ENCODE results near the gene SLC19A2.
"Not testable (repeated sequence)": the region's sequence is repeated elsewhere in the genome, so short reads cannot be mapped to it uniquely, and the experiment has no call there.

The SLC19A2 gene

DNA sequence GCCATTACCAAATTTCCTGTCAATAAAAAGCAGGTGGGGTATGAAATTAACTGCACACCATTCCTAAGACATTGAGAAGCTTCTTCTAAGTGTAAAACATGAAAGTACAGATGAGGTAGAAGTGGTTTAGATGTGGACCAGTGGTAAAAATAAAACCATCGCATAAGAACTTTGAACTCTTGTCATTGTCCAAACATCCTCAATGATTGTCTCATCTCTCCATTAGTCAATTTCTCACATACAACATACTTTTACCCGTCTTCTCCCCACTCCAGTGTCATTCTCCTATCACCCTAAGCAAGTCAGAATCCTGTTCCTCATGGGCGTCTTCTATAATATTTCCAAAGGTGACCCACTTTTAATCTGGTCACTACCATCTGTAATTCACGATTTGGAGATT is 24.3 kb upstream of the SLC19A2 start:
- Histone ChIP-seq H3K27ac (no peak overlapping the region), H3K4me3 (no peak overlapping the region)

DNA sequence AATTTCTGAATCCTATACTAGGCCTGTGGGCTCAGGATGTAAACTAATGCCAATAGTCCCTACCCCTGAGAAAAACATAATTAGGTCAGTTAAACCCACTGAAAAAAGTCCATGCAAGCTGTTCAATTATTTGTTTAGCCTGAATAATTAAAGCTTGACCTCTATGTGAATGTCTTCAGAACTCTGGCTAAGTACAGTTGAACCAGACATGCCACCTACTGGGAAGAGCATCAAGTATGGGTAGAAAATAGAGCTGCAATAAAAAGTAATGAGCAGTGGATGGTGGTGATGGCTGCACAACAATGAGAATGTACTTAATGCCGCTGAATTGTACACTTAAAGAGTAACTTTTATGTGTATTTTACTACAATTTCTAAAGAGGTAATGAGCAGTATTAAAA is 23.6 kb upstream of the SLC19A2 start:
- no peak overlapping the region for H3K27ac ChIP-seq

DNA sequence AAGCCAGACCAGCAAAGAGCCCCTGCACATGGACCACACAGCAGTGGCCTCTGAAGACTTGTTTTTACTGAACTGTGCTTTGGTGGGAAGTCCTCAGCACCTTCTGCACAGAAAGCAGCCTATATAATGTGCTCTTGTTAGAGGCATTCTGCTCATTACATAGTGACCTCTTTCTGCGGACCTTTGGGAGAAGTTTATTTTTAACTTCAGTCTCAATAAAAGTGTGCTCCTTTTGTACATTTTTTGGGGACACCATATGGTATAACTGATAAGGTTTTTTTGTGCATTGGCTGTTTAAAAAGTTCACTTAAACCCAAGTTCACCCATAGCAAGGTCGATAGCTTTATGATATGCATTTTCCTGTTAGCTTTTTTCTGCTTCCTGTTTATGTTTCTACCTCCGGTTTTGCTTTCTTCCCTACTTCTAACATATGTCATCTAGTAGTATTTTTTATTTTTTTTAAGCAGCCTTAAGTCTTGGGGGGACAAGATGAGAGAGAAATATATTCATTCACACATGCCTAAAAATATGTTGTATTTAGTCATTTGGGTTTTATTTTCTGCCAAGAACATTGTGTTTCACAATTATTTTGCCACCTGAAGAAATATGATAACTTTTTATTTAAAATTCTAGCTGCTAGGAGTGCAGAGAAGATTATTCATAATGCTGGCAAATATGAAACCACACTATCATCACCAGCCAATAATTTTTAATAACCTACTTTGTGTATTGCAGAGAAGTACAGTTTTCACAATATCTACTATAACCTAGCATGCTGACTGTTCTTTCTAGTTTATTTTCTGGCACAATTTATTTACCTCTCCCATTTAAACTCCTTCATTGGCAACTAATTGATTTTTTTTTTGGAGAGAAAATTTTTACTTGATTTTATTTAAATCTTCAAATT is 22.9 kb upstream of the SLC19A2 start:
- H3K4me3 ChIP-seq = no peak overlapping the region
- no peak overlapping the region for H3K27ac ChIP-seq

More for the DNA sequence above, 23.6 kb upstream of the SLC19A2 start:
- no peak overlapping the region for H3K4me3 ChIP-seq

DNA sequence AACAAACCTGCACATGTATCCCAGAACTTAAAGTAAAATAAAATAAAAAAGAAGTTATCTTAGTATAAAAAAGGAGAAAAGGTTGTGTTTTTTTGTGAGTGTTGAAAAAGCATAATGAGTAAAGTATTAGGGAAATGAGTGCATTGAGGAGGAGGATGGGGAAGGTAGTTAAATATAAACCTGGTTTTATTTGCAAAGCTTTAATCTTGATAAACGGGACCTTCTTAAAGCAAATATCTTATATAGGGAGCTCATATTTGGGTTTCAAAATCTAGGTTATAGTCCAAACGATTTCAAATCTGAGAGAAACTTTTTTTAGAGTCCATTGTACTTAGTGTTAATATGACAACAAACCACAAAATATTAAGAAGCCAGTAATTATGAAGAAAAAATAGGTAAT is 21.7 kb upstream of the SLC19A2 start:
- no peak overlapping the region for H3K27ac ChIP-seq

DNA sequence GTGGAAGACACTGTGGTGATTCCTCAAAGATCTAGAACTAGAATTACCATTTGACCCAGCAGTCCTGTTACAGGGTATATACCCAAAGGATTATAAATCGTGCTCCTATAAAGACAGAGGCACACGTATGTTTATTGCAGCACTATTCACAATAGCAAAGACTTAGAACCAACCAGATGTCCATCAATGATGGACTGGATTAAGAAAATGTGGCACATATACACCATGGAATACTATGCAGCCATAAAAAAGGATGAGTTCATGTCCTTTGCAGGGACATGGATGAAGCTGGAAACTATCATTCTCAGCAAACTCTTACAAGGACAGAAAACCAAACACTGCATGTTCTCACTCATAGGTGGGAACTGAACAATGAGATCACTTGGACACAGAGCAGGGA is 17.9 kb upstream of the SLC19A2 start:
- not testable (repeated sequence) for H3K4me3 ChIP-seq, H3K27ac ChIP-seq

More for the DNA sequence above, 21.7 kb upstream of the SLC19A2 start:
- H3K4me3 ChIP-seq = no peak overlapping the region

DNA sequence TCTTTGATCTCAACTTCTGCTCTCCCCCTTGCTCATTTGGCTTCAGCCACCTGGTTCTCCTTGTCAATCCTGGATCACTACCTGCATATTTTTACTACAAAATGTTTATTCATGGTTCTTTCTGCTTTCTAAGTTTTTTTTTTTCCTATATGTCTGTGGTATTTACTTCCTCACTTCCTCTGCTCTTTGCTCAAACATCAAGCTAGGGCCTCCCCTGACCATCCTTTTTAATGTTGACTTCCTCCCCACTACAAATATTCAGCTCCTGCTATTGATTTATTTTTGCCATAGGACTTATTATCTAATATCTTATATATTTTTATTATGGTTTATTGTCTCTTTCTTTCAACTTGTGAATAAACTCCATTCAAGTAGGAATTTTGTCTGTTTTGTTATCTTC is 14.1 kb upstream of the SLC19A2 start:
- H3K27ac ChIP-seq = no peak overlapping the region
- no peak overlapping the region for H3K4me3 ChIP-seq

DNA sequence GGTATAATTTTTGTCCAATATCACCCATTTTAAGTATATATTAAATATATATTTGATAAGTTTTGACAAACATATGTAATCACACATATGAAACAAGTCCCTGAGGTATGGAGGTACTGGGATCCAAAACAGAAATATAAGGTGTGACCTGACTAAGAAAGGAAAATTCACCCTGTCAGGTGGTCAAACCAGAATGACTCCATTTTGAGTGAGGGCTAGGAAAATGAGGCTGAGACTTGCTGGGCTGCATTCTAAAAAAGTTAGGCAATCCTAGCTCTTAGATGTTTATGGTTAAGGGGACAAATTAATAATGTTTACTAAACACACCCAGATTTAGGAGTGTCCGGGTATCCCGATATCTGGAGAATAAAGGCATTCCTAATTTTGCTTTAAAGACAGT is 11.6 kb upstream of the SLC19A2 start:
- Histone ChIP-seq H3K27ac (peak overlapping the region in 1 of 21 experiments; percentile 5), H3K4me3 (no peak overlapping the region)

DNA sequence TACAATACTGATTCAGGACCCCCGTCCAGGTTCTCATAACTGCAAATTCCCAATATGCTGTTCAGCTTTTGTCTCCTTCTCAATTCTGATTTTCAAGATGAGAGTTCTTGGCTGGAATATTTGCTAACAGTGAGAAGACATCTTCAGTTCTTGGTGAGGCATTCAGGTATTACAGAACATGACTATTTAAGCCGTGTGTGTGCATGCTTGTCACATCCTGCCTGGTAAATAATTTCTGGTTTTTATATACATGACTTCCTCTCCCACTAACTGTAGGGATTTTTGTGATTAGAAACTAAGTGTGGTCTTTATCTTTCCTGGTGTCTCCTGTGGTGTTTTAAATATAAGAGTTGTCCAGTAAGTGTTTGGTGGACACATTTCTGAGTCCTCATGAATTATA is 10.2 kb upstream of the SLC19A2 start:
- no peak overlapping the region for H3K4me3 ChIP-seq
- H3K27ac ChIP-seq = no peak overlapping the region

DNA sequence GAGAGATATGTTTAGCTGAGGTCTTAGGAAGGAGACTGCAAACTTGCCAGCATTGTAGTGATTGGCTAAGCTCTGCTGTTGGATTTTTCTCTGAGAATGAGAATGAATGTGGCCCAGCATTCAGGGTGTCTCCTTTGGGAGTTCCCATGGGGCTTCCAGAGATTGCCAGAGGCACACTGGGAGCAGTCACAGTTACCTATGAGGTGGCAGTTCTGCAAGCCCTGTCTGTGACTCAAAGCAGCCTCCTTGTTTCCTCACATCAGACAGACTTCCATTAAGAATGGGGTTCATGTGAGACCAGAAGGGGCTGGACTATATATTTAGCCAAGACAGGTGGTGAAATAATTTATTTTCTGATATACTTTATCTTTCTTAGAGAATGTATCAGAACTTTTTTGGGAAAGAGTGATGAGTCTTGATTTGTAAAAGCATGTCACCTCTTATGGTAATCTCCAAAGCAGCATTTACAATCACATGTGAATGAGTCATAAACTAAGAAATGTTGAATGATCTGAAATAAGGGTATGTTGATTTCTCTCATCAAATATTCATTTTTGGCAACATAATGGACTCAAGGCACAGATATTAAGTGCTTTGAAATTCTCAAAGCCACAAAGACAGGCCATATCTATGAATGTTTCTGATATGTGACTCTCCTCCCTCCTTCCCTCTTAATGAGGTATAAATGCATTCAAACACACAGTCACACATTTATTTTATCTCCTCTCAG is 9.5 kb upstream of the SLC19A2 start:
- no peak overlapping the region for H3K4me3 ChIP-seq
- H3K27ac ChIP-seq = peak overlapping the region in 1 of 21 experiments; percentile 16

DNA sequence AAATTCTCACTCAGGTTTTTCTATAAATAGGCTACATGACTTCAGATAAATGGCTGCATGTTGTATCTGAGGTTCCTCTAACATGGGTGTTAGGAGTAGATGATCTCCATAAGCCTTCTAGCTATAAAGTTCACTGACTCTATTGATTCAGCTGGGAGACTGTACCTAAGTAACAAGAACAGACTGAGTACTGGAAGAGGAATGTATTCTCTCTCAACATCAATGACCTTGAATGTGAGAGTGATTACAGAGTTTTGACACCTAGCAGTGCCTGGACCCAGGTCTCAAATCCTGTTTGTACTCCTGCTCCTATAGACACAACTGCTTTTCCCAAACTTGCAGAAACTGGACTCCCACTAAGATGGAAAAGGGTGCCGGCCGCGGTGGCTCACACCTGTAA is 8.6 kb upstream of the SLC19A2 start:
- Histone ChIP-seq H3K4me3 (no peak overlapping the region), H3K27ac (no peak overlapping the region)

DNA sequence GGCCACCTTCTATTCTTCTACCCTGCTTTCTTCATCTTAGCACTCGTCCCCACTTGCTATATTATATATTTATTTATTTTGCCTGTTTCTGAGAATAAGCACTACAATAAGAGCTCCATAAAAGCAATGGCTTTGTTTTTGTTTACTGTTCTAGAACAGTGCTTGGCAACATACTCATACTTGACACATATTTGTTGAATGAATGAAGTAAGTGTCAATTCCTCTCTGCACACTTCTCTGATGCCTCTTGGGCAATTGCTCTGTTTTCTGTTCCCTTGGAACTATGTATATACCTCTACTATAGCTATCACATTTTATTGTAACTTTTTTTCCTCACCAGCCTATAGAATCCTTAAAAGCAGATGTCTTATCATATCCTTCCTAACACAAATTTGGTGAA is 7.5 kb upstream of the SLC19A2 start:
- Histone ChIP-seq H3K4me3 (no peak overlapping the region), H3K27ac (no peak overlapping the region)

DNA sequence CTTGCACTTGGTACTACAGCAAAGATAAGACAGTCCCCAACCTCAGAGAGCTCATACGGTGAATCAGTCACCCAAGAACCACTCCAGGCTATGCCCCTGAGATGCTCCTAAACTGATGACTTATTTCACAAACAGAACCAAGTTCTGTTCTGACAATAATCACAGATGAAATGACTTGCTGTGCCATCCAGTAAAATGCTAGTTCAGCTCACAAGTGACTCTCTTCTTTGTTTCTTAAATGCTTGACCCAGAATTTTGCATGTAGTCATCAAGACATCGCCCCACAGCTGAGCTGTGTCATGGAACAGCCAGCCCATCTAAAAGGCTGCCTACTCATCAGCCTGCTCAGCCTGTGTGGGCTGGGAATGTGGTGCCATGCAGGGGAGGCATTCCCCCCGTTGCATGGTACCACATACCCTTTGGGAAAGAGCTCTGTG is 6.1 kb upstream of the SLC19A2 start:
- H3K4me3 ChIP-seq = no peak overlapping the region
- no peak overlapping the region for H3K27ac ChIP-seq

DNA sequence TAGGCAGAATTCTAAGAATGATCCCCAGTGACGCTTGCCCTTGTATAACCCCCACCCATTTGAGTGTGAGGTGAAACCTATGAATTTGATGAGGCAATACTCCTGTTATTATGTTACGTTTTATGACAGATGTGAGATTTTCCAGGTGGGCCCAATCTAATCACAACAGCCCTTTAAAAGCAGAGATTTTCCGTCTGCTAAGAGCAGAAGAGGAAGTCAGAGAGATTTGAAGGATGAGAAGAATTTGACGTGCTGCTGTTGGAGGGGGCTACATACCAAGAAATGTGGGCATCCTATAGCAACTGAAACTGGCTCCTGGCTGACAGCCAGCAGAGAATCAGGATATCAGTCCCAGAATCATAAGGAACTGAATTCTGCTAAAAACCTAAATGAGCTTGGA is 2.4 kb upstream of the SLC19A2 start:
- no peak overlapping the region for H3K4me3 ChIP-seq
- H3K27ac ChIP-seq = no peak overlapping the region

DNA sequence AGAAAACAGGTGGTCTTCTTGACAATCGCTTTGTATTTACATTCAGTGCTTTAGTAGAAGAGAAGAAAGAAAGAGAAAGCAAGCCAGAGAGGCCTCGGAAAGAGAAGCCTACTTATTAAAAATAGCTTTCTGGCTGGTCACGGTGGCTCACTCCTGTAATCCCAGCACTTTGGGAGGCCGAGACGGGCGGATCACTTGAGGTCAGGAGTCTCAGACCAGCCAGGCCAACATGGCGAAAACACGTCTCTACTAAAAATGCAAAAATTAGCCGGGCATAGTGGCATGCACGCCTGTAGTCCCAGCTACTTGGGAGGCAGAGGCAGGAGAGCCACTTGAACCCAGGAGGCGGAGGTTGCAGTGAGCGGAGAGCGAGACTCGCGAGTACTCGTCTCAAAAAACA is 1.8 kb upstream of the SLC19A2 start:
- no peak overlapping the region for H3K4me3 ChIP-seq
- no peak overlapping the region for H3K27ac ChIP-seq

DNA sequence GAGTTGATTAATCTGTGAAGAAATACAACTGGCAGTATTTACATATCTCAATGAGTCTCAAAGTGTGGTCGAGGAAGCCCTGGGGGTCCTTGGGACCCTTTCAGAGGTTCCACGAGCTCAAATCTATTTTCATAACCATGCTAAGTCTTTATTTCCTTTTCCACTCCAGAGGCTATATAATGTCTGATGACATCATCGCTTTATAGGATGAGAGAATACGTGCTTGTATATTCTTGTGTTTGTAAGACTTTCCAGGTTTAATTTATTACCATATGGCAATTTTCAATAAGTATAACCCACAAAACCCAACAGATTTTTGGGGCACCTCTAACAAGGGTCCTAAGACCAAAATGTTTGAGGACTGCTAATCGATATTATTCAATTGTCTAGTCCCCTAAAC is 1.4 kb upstream of the SLC19A2 start:
- no peak overlapping the region for H3K4me3 ChIP-seq

DNA sequence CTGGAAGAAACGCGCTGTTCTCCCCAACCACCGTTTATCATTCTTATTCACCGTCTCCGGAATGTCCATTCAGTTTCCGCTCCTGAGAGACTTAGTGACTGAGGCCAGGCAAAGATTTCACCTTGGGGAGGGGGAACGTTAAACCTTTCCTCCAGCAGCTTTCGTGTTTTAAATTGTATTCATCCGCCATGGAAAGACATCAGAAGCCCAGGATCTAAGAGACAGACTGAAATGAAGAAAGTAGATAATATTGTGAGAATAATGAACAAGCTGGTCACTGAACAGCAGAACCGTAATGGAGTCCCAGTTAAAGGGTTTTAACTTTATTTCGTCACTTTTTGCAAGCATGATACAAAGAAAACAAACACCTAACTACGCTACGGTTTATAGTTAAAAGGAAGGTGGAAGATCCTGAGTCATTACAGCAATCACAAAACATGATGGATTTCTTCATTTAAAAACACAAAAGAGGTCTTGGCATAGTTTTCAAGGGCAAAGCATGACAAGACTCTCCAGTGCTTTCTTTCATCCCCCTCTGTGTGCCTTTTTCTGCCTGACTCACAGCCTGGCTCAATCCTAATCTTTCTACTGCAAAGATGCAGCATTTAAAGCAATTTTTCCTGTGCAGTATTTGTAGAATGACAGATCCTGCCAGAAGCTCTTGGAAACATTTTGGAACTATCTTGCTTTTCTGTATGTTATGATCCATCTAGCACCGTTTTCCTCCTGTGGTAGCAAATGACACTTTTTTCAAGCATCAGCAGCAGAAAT is 722 bp upstream of the SLC19A2 start:
- H3K4me3 ChIP-seq = peak overlapping the region; percentile 64 to 97 (median 78)
- H3K27ac ChIP-seq = peak overlapping the region in 20 of 21 experiments; percentile 9 to 97 (median 88)

More for the DNA sequence above, 1.4 kb upstream of the SLC19A2 start:
- peak overlapping the region in 6 of 21 experiments; percentile 78 to 97 (median 93) for H3K27ac ChIP-seq

DNA sequence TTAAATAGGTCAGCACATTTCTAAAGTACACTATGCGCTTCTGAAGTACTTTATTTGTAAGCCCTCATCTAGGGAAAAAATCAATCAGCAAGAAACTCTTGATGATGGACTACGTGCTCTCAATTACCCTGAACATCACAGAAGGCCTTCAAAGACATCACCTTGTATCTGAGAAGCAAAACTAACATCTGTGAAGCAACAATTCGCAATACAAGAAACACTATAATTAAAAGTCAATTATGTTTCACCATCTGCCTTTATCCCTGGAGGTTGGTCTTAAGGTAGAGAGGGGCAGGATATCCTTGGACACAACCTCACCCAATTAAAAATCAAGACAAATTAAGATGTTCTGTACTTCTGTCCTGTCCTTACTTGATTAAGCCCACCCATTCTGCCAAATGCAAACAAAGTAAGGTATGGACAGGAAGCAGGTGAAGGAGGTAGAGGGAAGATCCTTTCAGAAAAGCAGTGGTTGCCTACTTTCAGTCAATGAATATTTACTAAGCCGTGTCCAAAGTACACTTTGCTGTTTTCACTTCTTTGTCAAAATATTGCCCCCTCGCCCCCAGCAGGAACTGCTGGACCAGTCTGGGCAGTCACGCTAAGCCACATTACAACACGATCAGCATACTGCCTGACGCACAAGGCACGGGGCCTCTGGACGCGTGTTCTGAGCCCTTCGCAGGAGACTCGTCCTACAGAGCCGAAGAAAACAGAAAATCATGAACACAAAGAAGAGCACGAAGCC is 887 bp downstream of the SLC19A2 start:
- peak overlapping the region; percentile 68 to 98 (median 89) for H3K27ac ChIP-seq
- peak overlapping the region; percentile 64 to 97 (median 78) for H3K4me3 ChIP-seq

DNA sequence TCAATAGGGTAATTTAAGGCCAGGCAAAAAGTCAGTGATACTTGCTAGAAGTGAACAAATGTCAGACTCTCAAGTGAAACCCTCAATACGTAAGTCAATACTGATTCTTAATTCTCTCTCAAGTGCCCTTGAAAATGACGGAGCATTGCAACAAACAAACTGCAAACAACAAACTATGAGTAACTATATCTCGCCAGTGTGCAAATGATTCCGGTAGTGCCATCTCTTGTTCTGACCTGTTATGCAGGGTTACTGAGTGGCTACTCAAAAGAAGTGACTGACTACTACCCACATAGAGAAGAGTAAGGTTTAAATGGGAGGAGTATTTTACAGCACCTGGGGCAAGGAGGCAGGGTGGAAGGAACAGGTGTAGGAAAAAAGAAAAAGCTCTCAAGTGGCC is 1.6 kb downstream of the SLC19A2 start:
- Histone ChIP-seq H3K4me3 (peak overlapping the region in 4 of 7 experiments; percentile 4 to 97 (median 80)), H3K27ac (peak overlapping the region in 8 of 21 experiments; percentile 17 to 98 (median 79))

DNA sequence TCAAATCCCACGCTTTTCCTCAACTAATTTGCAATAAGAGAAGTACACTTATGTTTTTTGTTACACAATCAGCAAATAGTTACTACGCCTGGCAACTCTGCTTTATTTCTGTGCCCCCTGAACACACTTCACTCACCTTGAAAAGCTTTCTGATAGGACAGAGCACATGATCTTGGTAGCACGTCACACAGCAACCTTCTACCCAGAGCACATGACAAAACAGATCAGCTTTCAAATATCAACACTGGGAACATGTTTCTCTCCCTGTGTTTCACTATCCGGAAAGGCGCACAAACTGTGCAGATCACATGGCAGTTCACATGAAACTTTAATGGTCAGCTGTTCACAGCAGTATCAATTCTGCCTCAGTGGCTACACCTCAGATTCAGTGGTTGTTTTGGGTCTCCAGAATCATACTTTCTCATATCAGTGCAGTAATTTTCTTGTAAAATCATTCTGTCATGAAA is 2.2 kb downstream of the SLC19A2 start:
- Histone ChIP-seq H3K27ac (peak overlapping the region in 6 of 21 experiments; percentile 20 to 97 (median 54)), H3K4me3 (peak overlapping the region in 4 of 7 experiments; percentile 4 to 97 (median 80))
